MM.1S (cell line): ENCODE measurements around the gene HSF2BP.

Experiments
- DNase-seq: peaks from one replicate; pipeline ENCODE4 v3.0.0-alpha.2; 2015
- H2AFZ ChIP-seq: fragments of 300-600 bp; sonication (generic); 2 replicates; pipeline ENCODE4 v1.6.0; 2016; ENCODE audit warnings: antibody characterized with exemption, low read length
- H3F3A ChIP-seq: fragments of 300-600 bp; sonication (generic); 2 replicates; pipeline ENCODE4 v1.6.1; 2016; ENCODE audit warnings: mild to moderate bottlenecking, antibody characterized with exemption, low read length, moderate library complexity, mixed read lengths; ENCODE audit not compliant: insufficient read depth
- H3K27ac ChIP-seq: fragments of 300-600 bp; sonication (generic); 2 replicates; pipeline ENCODE4 v1.5.1; 2016; ENCODE audit warnings: mild to moderate bottlenecking, low read length
- H3K27me3 ChIP-seq: fragments of 300-600 bp; sonication (generic); replicated peaks from 2 replicates; pipeline ENCODE4 v1.6.0; 2016; ENCODE audit warnings: low read length; ENCODE audit not compliant: insufficient read depth
- H3K36me3 ChIP-seq: fragments of 300-600 bp; sonication (generic); replicated peaks from 2 replicates; pipeline ENCODE4 v1.6.1; 2016; ENCODE audit warnings: mild to moderate bottlenecking, low read length, mixed read lengths; ENCODE audit not compliant: insufficient read depth
- H3K4me1 ChIP-seq: fragments of 300-600 bp; sonication (generic); 2 replicates; pipeline ENCODE4 v1.6.1; 2016; ENCODE audit warnings: low read length, mixed read lengths
- H3K4me2 ChIP-seq: fragments of 300-600 bp; sonication (generic); 2 replicates; pipeline ENCODE4 v1.6.0; 2016; ENCODE audit warnings: low read depth, low read length
- H3K4me3 ChIP-seq: fragments of 300-600 bp; sonication (generic); 2 replicates; pipeline ENCODE4 v1.5.1; 2016; ENCODE audit warnings: low read length, mixed read lengths
- H3K79me2 ChIP-seq: fragments of 300-600 bp; sonication (generic); 2 replicates; pipeline ENCODE4 v1.6.1; 2016; ENCODE audit warnings: mixed run types, low read length, mixed read lengths
- H3K9ac ChIP-seq: fragments of 300-600 bp; sonication (generic); 2 replicates; pipeline ENCODE4 v1.6.1; 2016; ENCODE audit warnings: low read length, mixed read lengths
- H3K9me2 ChIP-seq: fragments of 300-600 bp; sonication (generic); replicated peaks from 2 replicates; pipeline ENCODE4 v1.6.1; 2016; ENCODE audit warnings: mild to moderate bottlenecking, low read length, mixed read lengths; ENCODE audit not compliant: insufficient read depth
- H3K9me3 ChIP-seq: fragments of 300-600 bp; sonication (generic); replicated peaks from 2 replicates; pipeline ENCODE4 v1.6.1; 2016; ENCODE audit warnings: mild to moderate bottlenecking, low read length, mixed read lengths; ENCODE audit not compliant: insufficient read depth
- H4K20me1 ChIP-seq: fragments of 300-600 bp; sonication (generic); 2 replicates; pipeline ENCODE4 v1.6.1; 2016; ENCODE audit warnings: mild to moderate bottlenecking, low read length, moderate library complexity, mixed read lengths; ENCODE audit not compliant: insufficient read depth
- EZH2 ChIP-seq: fragments of 300-600 bp; sonication (generic); optimal IDR thresholded peaks from 2 replicates; pipeline ENCODE3; 2017; ENCODE audit warnings: low read depth, mild to moderate bottlenecking, antibody characterized with exemption, low read length, mixed read lengths
- EZH2phosphoT487 ChIP-seq: fragments of 300-600 bp; sonication (generic); IDR thresholded peaks from 2 replicates; pipeline ENCODE4 v1.6.1; 2018; ENCODE audit warnings: antibody characterized with exemption, low read length
- TF ChIP-seq, protein P1 (sequence below): fragments of 300-600 bp; sonication (generic); IDR thresholded peaks from 2 replicates; pipeline ENCODE4 v1.5.1; 2016; ENCODE audit warnings: antibody characterized with exemption, low read length, mixed read lengths

HSF2BP gene

DNA sequence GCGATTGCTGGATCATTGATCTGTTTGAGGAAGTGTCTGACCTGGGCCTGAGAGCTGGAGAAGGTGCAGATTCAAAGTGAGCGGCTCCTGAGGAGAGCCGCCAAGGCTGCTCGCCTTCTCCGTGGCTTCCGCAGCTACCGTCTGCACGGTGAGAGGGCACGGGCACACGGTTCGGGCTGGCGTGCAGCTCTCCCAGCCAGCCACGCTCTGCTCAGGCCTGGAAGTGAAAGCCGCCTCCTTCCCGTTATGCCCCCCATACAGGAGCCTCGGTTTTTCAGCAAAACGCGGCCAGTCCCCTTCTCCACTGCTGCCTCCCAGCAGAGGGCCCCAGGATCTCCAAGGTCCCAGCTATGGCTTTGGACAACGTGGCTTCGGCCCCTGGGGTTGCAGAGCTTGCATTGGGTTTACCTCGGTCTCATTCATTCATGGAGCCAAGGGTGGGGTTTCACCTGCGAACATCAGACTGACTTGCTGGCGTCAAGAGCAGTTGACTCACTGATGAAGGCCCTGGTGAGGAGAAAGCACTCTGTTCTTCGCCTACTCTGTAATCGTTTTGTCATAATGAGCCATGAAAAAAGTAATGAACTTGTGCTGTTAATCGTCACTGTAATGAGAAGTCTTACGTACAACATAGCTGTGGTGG lies 35.3 kb upstream of the HSF2BP start:
- DNase-seq, result no peak
- H3K27ac ChIP-seq, result no peak overlapping the region
- no peaks in the 10 kb centered on the region for H3K9me2 ChIP-seq
- no peaks in the 10 kb centered on the region for H4K20me1 ChIP-seq
- no peaks in the 10 kb centered on the region for H3K27me3 ChIP-seq
- 0 out of 2 replicates have a peak, but pooled peaks cover 7% of the 10 kb centered on the region for H3F3A ChIP-seq
- no peak overlapping the region for H3K9ac ChIP-seq
- TF ChIP-seq, protein P1, sequence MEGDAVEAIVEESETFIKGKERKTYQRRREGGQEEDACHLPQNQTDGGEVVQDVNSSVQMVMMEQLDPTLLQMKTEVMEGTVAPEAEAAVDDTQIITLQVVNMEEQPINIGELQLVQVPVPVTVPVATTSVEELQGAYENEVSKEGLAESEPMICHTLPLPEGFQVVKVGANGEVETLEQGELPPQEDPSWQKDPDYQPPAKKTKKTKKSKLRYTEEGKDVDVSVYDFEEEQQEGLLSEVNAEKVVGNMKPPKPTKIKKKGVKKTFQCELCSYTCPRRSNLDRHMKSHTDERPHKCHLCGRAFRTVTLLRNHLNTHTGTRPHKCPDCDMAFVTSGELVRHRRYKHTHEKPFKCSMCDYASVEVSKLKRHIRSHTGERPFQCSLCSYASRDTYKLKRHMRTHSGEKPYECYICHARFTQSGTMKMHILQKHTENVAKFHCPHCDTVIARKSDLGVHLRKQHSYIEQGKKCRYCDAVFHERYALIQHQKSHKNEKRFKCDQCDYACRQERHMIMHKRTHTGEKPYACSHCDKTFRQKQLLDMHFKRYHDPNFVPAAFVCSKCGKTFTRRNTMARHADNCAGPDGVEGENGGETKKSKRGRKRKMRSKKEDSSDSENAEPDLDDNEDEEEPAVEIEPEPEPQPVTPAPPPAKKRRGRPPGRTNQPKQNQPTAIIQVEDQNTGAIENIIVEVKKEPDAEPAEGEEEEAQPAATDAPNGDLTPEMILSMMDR, result no peak
- no peak for TF ChIP-seq EZH2
- no peak for TF ChIP-seq EZH2phosphoT487
- H3K79me2 ChIP-seq, result no peaks in the 10 kb centered on the region
- H3K36me3 ChIP-seq, result peaks cover 4% of the 10 kb centered on the region
- no peaks in the 10 kb centered on the region for H3K9me3 ChIP-seq
- H3K4me2 ChIP-seq, result no peak overlapping the region
- no peaks in the 10 kb centered on the region for H3K4me1 ChIP-seq
- no peak overlapping the region for H3K4me3 ChIP-seq
- H2AFZ ChIP-seq, result no peak overlapping the region

DNA sequence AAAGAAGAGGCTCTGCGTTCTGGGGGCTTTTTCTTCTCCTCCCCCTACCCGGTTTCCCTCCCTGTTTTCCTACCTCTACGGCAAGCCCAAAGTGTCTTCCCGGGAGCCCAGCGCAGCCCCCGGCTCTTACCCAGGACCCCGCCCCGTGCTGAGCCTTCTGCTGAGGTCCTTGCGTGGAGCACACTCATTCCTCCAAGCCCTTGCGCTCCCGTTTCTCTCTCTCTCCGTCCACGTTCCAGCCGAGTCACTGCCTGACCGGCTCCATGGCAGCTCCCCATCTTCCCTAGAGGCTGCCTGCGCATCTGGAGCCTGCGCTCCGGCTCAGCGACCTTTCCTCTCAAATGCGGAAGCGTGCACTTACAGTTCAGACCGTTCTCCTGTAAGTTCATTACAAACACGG lies 34.7 kb upstream of the HSF2BP start:
- H3K4me3 ChIP-seq, result no peak overlapping the region
- TF ChIP-seq, protein P1, result no peak
- TF ChIP-seq EZH2phosphoT487 (no peak), EZH2 (no peak)
- H4K20me1 ChIP-seq, result no peaks in the 10 kb centered on the region
- peaks cover 4% of the 10 kb centered on the region for H3K36me3 ChIP-seq
- no peak overlapping the region for H3K27ac ChIP-seq
- H3F3A ChIP-seq, result 0 out of 2 replicates have a peak, but pooled peaks cover 7% of the 10 kb centered on the region
- no peaks in the 10 kb centered on the region for H3K4me1 ChIP-seq
- no peaks in the 10 kb centered on the region for H3K9me2 ChIP-seq
- no peaks in the 10 kb centered on the region for H3K79me2 ChIP-seq
- H2AFZ ChIP-seq, result no peak overlapping the region
- no peaks in the 10 kb centered on the region for H3K27me3 ChIP-seq
- H3K9me3 ChIP-seq, result no peaks in the 10 kb centered on the region
- DNase-seq, result no peak
- no peak overlapping the region for H3K4me2 ChIP-seq
- H3K9ac ChIP-seq, result no peak overlapping the region

DNA sequence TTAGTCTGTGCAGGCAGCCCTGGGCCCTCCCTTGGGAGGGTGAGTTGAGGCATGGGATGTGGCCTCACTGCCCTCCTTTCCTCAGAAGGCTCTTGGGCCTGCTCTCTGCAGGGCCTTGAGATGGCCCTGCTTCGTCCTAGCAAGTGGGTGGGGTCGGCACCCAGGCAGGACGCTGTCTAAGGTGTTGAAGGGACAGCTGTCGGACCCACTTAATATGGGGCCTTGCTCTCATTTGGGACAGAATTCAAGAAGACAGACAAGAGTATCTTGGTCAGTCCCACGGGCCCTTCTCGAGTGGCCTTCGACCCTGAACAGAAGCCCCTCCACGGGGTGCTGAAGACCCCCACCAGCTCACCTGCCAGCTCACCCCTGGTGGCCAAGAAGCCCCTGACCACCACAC lies 33.7 kb upstream of the HSF2BP start:
- H3K4me3 ChIP-seq, result no peak overlapping the region
- no peak for DNase-seq
- H3K9ac ChIP-seq, result no peak overlapping the region
- no peaks in the 10 kb centered on the region for H3K9me2 ChIP-seq
- H3K79me2 ChIP-seq, result no peaks in the 10 kb centered on the region
- H3F3A ChIP-seq, result 0 out of 2 replicates have a peak, but pooled peaks cover 6% of the 10 kb centered on the region
- H3K27ac ChIP-seq, result no peak overlapping the region
- peaks cover 9% of the 10 kb centered on the region for H3K36me3 ChIP-seq
- H4K20me1 ChIP-seq, result no peaks in the 10 kb centered on the region
- no peak overlapping the region for H2AFZ ChIP-seq
- H3K9me3 ChIP-seq, result no peaks in the 10 kb centered on the region
- no peak overlapping the region for H3K4me2 ChIP-seq
- H3K4me1 ChIP-seq, result no peaks in the 10 kb centered on the region
- TF ChIP-seq, protein P1, result no peak
- no peak for TF ChIP-seq EZH2
- no peak for TF ChIP-seq EZH2phosphoT487
- H3K27me3 ChIP-seq, result no peaks in the 10 kb centered on the region
